HG03280 (cell line): ENCODE data around the gene LMO1.

Experiments
- ATAC-seq: cut with Tn5 transposase; IDR thresholded peaks from one replicate; pipeline ENCODE4 v1.9.1; 2021; ENCODE audit warnings: mild to moderate bottlenecking, moderate library complexity; ENCODE audit not compliant: unreplicated experiment

LMO1 gene

DNA sequence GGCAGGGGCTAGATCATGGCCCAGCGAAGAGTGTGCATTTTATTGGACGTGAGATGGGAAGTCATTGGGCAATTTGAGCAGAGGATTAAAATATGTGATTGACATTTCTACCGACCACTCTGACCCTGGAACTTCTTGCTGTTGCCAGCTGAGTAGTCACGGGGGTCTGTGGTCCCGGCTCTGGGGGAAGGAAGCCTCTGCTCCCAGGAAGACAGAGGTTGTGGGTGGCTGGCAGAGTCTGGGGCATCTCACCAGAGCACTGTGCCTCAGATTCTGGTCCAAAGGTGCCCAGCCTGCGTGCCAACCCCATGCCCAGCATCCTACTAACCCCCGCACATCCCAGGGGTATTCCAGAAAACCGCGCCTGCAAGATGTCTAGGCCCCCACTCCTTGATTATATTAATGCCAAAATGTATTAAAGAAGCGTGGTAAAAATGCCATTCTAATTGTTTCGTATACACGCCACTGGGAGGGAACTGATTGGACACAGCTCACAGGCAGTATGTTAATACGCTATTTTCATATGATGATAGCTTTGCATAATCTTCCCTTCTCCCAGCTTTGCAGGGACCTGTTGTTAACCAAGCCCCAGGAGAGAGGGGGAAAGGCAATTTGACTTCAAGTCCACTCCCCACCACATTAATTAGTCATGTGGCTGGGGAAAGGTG is 25.3 kb upstream of the LMO1 start:
- no peak for ATAC-seq

DNA sequence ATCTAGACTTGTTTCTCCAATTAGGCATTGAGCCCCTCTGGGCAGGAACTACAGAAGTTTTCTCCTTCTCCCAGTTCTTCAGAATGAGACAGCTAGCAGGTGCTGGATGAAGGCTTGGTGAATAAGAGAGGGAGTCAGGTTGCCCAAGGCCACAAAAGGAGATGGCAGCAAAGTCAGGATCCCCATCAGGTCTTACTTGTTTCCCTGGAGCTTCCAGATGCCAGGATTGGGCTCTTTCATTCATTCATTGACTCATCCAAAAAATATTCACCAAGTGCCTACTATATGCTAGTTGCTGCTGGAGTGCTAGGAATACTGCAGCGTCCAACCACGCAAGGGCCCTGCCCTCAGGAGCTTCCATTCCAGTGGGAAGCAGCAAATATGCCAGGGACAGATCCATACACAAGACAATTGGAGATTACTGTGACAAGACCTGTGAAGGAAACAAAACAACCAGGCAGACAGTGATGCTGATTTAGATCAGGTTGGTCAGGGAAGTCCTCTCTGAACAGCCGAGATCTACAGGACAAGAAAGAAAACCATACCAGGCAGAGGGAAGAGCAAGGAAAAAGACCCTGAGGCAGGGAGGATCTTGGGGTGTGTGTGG is 24.6 kb upstream of the LMO1 start:
- no peak for ATAC-seq

DNA sequence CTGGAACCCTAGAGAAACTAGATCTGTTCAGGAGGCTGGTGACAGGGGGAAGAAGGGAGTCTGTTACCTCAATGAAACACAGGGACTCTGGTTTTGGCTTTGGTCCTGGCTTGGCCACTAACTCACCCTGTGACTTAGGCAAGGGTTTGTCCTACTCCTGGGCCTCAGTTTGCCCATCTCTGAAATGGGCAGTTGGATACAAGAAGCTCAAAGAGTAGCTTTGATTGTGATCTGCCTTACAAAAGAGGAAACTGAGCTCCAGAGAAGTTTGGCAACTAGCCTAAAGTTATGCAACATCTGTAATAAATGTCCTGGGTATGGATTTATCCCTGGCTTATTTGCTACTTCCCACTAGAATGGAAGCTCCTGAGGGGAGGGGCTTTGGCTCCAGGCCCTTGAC is 24.0 kb upstream of the LMO1 start:
- ATAC-seq, result no peak

DNA sequence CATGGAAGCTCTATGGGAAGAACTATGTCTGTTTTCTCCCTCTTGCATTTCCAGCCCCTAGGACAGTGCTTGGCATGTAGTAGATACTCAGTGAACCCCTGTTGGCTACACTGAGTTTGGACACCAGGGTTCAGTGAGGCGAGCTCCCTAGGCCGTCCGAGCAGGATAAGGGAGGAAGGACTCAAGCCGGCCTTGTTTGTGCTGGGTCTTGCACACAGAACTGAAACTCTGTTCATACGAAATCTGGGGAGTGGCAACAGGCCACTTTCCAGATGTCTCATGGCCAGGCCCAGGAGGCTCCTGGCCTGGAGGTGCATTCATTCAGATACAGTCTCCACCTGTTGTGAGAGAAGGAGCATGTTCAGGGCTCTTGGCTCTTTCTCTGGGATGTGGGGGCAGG is 23.6 kb upstream of the LMO1 start:
- ATAC-seq, result no peak

DNA sequence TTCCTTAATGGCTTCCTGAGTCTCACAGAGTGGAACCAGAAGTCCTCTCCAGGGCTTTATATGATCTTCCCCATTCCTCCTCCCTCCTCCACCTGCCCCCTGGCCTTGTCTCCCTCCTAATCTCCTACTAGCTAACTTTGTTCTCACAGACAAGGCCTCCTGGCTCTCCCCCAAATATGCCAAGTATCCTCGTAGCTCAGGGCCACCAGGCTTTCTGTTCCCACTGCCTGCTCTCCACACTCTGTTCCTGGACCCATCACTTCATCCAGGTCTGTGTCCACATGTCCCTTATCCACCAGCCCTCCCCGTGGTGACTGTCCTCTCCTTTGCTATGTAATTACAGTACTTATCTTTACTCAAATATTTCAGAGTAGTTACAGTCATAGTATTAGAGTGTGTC is 23.2 kb upstream of the LMO1 start:
- no peak for ATAC-seq

DNA sequence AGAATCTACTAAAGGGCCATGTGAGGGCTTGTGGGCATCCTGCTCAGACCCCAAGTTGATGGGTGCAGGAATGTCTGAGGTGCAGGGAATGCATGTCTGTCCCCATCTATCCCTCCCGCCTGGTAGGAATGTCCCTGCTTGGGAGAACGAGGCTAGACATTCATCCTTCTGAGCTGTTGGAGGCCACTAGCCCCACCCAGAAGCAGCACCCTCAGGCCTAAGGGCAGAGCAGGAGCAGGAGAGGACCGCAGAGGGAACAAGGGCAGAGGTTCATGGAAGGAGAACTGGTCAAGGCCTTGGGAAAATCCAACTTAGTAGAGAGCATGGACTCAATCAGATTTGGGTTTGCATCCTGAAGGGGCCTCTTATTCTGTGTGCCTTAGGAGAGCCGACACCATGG is 22.1 kb upstream of the LMO1 start:
- ATAC-seq, result no peak

DNA sequence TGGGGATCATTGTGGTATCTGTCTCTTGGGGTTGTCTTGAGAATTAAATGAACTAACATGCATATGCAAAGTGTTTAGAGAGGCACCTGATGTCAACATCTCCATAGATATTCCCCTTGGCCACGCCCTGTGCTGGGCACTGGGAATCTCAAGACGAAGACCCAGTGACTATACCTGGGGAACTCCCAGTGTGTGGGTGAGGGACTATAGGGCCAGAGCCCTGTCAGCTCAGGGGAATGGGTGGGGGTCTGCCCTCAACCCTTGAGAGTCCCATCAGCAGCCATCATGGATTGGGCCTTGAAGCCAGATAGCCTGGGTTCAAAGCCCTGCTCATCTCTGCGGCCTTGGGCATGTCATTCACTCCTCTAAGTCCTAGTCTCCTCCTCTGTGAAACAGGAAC is 21.6 kb upstream of the LMO1 start:
- no peak for ATAC-seq

DNA sequence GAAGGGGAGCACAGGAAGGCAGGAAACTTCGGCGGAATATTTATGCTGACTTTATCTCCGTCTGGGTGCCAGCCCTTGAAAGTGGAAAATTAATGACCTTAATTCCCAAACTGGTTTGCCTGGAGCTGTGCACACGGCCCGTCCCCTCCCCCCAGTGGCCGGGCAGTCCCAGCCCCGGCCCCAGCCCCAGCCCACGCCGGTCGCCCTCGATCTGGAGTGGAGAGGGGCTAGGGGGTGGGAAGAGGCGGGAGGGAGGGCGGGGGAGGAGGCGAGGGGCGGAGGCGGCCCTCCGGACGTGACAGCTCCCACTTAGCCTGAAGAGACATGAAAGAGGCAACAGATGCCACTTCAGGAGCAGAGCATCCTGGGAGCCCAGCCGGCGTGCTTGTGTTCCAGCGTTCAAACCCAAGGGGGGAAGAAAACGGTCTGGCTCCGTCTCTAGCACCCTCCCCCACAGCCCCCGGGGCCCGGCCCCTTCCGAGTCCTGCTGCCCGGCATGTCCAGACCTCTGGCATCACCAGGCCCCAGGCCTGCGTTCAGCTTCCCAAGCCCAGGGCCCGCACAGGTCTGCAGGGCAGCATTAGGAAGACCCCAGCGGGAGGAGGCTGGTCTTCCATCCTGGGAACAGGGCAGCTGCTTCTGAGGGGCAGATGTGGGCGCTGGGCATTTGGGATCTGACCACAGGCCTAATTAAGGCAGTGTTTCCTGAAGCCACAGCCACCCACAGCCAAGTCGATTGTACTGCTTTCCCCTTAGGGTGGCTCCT is 20.0 kb upstream of the LMO1 start:
- no peak for ATAC-seq

DNA sequence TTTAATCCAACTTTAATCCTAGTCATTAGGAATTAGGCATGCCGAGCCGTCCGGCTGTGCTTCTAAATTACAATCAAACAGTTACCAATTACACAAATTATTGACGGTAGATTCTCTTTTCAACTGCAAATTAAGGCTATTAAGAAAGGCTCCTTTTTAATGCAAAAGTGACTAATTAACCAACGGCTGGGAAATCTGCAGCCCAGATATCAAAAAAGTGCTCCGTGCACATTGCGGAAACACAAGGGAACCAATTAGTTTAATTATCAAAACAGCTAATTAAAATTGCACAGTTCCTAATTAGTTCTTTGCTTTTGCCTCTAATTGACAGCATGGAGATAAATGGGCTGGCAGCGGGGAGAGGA is 19.4 kb upstream of the LMO1 start:
- ATAC-seq, result no peak

DNA sequence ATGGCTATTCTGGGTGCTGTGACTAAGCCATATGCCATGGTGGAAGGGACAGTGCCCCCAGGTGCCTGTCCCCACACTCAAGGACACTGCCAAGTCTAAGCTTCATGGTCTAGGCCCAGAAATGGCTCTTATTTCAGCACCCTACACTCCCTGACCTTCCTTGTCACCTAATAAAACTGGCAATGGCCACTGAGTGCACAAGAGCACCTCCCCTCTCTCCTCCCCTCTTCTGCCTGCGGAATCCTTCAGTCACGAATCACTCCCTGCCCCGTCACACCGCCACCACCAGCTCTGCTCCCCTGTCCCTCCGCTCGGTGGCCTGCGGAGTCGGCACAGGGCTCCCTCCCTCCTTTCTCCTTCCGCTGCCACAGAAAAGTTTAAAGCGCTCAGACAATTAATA is 19.0 kb upstream of the LMO1 start:
- no peak for ATAC-seq

DNA sequence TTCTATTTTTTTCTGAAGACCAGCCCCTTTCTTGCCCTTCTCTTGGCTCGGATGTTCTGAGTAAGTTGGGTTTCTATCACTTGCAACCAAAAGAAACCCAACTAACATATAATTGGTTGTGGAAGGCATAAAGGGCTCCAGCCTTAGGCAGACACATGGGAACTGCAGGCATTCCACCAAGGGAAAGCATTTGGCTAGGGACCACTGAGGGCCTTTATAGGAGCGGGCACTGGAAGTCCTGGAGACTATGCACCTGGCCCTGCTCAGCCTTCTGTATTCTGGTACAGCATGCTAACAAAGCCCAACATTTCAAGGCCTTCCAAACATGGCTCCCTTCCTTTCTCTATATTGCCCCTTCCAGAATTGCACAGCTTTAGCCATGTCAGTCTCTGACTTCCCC is 17.6 kb upstream of the LMO1 start:
- ATAC-seq, result no peak

DNA sequence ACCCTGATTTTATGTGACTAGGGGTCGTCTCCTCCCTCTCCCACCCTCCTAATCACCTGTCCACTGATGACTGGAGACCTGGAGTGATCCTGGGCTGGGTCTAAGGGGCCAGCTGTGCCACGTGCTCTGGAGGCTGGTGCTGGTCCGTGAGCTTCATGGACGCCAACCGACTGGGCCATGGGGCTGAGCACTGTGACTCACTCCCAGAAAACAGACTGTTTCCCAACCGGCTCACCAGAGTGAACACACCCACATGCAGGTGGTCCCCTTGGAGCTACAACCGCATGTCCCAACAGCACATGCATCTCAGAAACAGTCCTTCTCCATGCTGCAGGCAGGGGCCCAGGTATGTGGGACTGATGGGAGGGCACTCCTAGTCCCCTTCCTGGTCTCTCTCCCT is 14.0 kb upstream of the LMO1 start:
- ATAC-seq, result no peak

DNA sequence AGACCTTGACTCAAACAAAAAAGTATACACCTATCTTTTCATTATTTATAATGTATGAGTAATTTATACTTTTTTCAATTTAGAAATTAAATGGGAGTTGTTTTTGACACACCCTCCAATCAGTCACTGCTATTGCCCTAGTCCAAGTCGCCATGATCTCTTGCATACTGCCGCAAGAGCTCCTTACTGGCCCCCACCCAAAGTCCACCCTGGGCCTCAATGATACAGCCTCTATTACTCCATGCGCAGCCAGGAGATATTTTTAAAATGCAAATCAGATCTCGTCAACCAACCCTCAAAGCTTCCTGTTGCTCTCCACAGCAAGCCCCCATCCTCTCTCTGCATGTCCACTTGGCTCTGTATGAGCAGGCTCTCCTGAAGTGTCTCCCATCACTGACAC is 12.8 kb upstream of the LMO1 start:
- no peak for ATAC-seq

DNA sequence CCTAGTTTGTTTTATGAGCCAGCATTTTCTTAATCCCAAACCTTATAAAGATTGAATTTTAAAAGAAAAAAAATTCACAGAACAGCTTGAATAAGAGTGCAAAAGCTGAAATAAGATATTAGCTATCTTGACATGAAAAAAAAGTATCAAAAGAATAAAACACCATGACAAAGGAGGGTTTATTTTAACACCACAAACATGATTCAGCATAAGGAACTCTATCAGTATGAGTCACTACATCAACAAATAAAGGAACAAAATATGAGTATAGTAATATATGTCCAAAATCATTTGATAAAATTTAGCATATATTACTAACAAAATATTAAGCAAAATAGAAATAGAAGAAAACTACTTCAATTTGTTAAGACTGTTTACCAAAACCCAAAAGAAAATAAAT is 9.6 kb upstream of the LMO1 start:
- no peak for ATAC-seq

DNA sequence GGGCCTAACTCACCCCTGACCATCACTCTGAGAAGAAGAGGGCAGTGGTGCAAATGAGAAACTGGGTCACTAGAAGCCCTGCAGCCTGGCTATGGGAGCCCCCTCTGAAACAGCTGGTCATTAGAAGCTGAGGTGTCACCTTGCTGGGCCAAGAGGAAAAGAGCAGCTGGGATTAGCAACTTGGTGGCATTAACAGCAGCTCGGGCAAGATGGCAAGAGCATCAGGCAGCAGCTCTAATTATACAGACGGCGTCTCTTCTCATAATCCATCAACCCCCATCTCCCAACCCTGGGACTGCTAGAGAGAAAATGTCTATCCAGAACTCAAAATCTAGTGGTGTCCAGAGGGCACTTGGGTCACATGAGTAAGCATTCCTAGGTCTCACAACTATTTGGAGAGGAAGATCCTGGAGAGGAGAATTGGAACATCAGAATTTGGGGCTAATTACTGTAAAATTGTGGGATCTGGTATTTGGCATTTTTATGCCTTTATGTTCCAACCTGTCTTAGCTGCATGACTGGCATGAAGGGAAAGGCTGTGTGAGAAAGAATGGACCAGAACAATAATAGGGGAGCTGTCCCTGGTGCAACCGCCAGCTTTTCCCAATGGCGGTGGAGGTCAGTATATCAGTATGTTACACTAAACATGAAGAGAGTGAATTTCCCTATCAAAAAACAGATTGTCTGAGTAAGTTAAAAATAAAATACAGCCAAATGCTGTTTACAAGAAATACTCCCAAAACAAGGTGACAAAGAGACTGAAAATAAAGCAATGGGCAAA is 7.6 kb upstream of the LMO1 start:
- no peak for ATAC-seq

DNA sequence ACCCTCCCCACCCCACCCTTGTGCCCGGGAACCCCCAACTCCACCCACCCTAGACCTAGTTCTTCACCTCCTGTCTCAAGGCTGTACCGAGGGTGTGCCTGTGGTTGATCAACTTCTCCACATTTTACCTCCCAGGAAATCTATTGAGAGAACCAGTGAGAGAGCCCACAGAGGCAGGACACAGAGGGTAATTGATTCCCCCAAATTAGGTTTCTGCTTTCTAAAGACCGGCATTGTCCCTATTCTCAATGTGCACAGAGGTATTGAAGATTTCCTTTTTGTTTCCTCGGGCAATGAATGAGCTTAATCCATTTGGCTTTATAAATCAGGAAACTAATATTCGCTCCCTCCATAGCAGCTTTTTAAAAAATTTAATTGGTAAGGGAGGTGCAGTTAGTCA is 6.0 kb upstream of the LMO1 start:
- ATAC-seq, result no peak

DNA sequence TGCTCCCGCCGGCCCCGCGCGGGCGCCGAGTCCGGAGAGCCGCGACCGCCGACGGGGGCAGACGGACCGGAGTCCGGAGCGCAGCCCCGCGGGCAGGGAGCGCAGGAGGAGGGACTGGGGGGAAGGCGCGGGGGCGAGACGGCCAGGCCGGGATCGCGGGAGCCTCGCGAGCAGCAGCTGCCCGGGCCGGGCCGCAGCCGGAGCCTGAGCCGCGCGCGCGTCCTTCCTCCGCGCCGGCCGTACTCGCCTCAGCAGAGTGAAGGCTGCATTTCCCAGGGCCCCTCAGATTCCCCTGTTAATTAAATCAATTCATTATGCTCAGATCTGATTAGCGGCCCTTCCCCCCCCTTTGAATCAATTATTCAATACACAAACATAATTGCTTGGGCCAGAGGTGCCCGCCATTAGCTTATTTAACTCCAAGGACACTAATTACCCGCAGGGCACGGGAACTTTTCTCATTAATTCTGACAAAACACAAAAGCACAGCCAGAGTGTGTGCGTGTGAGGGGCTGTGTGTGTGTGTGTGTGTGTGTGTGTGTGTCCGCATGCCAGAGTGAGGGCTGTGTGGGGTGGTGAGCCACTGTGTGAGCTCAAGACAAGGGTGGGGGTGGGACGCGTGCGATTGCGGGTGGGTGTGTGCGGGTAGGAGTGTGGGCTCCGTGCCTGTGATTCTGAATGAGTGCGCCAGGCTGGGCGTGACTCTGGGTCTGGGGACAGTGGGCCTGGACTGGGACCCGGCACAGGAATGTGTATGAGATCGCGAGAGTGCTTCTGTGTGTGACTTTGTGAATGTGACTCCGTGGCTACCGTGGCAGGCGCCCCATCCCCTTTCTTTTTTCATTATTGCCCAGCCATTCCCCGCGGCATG is 5.1 kb upstream of the LMO1 start:
- no peak for ATAC-seq

DNA sequence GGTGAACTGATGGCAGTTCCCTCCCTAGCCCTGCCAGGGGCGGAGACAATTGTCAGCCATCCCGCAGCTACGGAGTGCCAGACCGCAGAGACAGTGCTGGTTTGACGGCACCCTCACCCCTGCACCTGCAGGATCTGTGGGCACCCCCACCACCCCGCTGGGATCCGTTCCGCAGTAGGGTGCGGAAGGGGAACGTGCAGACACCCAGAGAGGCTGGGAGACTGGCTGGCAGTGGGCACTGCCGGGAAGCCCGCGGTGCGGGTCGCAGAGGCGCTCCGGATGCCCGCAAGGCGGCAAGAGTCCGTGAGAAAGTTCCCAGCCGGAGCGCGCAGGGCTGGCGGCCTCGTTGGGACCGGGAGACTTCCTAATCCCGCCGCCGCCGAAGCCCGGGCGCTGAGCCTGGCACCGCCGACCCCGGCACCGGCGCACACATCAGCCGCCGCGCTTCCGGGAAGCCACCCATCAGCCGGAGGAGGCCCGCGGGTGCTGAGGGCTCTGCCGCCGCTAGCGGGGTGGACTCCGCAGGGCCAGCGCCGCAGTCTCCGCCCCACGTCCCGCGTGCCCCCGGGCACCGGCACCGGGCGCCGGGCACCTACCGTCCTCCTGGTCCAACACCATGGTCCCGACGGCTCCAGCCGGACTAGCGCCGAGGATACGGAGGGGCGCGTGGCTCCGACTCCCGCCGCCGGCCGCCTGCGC is 4.3 kb upstream of the LMO1 start:
- no peak for ATAC-seq

DNA sequence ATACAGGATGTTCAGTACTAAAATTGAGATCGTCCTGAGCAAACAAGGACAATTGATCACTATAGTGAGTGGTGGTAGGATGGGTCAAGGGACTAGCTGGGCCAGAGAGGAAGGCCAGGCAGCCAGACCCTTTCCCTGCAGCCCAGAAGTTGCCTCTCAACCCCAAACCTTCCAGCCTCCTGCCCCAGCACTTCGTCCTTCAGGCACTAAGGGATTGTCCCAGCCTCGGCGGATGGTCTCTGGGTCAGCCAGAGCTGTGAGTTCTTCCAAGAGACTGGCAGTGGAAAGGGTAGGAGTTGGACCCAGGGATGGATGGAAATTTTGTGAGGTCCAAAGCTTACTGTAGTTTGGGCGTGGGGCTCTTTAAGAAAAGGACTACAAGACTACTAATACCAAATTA is 3.6 kb upstream of the LMO1 start:
- no peak for ATAC-seq
